Measurements from ENCODE around the gene MTMR1. TPM values are rescaled to one million over a fixed set of nuclear protein-coding genes. Genes with fewer than 3 reads are reported as not detected.

MTMR1 gene
- total RNA-seq, 4 donors from 2014 or later: 32.6 to 54.4 (median 38.4) TPM

DNA sequence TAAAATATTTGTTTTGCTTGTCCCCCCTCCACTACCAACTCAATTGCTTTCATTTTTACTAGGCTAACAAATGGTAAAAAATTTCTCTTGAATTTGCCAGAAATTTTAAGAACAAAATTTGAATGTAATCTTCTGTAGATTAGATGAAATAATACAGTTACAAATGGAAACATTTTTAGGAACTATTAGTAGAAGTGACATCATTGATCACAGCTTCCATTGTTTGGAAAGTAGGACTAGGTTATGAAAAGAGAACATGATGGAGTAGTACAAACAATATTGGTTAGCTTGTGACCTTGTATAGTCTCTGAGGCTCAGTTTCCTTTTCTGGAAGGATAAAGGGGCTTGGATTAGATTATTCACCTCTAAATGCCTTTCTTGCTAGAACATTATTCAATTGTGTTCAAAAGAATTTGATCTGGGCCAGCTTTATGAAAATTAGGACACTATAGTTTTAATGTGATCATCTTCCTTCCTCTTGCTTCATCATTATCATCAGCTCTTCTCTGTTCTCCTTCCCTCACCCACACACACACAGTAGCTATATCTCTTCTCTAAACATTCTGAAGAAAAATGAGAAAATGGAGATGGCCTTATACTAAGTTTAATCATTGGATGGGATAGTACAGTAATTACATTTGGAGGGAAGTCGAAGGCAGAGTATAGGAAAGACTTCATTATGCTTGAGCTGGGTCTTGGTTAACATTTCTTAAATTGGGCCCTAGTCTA, 9.9 kb downstream of the MTMR1 start:
- H3K27me3 ChIP-seq: no peaks in the 10 kb centered on the region
- DNase-seq (ENCODE audit: low spot score in 2 of 2): no peak
- H3K27ac ChIP-seq: no peak overlapping the region
- H3K4me3 ChIP-seq: no peak overlapping the region
- no peak for TF ChIP-seq EP300 (IDR thresholded peaks at IDR 0.05)
- H3K9me3 ChIP-seq: no peaks in the 10 kb centered on the region
- no peaks in the 10 kb centered on the region for H3K36me3 ChIP-seq
- no peaks in the 10 kb centered on the region for H3K4me1 ChIP-seq
- WGBS: 78% methylated on average over 1 of the region's 1 CpG

DNA sequence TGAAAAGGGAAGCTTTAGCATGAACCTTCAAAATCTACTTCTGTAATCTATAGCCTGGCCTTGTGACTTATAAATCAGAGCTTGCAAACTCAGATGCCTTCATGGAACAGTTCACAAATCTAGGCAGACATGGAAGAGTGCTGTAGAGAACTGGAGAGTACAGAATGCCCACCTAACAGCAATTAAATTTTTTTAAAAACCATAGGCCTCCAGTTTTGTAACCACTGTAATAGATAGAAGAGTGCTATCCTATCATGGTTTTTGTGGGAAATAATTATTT, 10.4 kb downstream of the MTMR1 start:
- H3K9me3 ChIP-seq: no peaks in the 10 kb centered on the region
- no peak for DNase-seq (ENCODE audit: low spot score in 2 of 2)
- TF ChIP-seq POLR2AphosphoS5 (IDR thresholded peaks at IDR 0.05) (no peak), POLR2A (IDR thresholded peaks at IDR 0.05) (no peak), EP300 (IDR thresholded peaks at IDR 0.05) (no peak)
- TF ChIP-seq, protein P1, sequence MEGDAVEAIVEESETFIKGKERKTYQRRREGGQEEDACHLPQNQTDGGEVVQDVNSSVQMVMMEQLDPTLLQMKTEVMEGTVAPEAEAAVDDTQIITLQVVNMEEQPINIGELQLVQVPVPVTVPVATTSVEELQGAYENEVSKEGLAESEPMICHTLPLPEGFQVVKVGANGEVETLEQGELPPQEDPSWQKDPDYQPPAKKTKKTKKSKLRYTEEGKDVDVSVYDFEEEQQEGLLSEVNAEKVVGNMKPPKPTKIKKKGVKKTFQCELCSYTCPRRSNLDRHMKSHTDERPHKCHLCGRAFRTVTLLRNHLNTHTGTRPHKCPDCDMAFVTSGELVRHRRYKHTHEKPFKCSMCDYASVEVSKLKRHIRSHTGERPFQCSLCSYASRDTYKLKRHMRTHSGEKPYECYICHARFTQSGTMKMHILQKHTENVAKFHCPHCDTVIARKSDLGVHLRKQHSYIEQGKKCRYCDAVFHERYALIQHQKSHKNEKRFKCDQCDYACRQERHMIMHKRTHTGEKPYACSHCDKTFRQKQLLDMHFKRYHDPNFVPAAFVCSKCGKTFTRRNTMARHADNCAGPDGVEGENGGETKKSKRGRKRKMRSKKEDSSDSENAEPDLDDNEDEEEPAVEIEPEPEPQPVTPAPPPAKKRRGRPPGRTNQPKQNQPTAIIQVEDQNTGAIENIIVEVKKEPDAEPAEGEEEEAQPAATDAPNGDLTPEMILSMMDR (IDR thresholded peaks at IDR 0.05): no peak
- H3K27ac ChIP-seq: no peak overlapping the region
- no peaks in the 10 kb centered on the region for H3K36me3 ChIP-seq
- no peaks in the 10 kb centered on the region for H3K4me1 ChIP-seq
- no peak overlapping the region for H3K4me3 ChIP-seq
- H3K27me3 ChIP-seq: no peaks in the 10 kb centered on the region

DNA sequence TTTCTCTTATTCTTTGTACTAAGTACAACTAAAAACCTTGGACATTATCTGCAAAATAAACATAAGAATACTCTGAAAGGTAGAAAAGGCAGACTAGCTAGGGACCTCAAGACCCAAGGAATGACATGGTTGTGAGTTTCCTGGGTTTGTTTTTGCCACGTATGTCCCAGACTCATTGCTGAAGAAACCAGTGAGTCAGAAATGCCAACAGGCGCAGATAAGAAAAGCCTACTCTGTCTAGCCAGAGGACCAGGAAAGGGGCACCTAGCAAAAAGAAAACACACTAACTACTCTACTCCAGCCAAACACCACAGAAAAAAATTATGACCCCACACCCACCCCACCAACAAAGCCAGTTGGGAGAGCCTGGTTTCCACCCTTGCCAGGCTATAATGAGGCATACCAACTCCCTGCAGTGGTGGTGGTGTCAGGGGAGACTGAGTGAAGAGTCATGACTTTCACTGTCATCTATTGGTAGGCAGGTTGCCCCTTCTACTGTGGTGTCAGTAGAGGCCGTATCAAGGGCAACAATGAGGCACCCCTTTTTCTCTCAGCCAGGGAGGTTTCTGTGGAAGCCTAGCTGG, 10.9 kb downstream of the MTMR1 start:
- Histone ChIP-seq H3K4me1 (no peaks in the 10 kb centered on the region), H3K4me3 (no peak overlapping the region), H3K36me3 (no peaks in the 10 kb centered on the region), H3K9me3 (no peaks in the 10 kb centered on the region), H3K27ac (no peak overlapping the region), H3K27me3 (no peaks in the 10 kb centered on the region)
- no peak for TF ChIP-seq POLR2A (IDR thresholded peaks at IDR 0.05)
- DNase-seq (ENCODE audit: low spot score in 2 of 2): no peak
- WGBS: 76% methylated on average over 3 of the region's 3 CpGs

DNA sequence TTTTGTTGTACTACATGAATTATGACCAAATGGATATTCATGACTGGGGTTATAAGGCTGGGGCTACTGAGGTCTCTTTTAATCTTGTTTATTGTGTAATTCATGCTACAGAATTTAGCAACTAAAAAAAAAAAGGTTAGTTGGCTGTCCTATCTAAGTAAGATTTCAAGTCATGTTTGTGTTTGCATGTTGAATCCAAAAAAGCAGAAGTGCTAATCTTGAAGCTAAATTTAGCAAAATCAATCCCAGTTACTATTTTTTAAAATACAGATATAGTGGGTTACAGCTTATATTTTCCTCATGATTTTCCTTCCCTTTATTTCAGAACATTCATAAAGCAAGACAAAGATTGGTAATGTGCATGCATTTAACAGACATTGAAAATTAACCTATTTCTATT, 19.4 kb downstream of the MTMR1 start:
- DNase-seq (ENCODE audit: low spot score in 2 of 2): no peak
- H3K27me3 ChIP-seq: no peaks in the 10 kb centered on the region
- no peak overlapping the region for H3K27ac ChIP-seq
- no peaks in the 10 kb centered on the region for H3K9me3 ChIP-seq
- H3K4me1 ChIP-seq: peaks cover 3% of the 10 kb centered on the region
- no peaks in the 10 kb centered on the region for H3K36me3 ChIP-seq
- TF ChIP-seq POLR2AphosphoS5 (IDR thresholded peaks at IDR 0.05): no peak
- TF ChIP-seq EP300 (IDR thresholded peaks at IDR 0.05): no peak
- no peak for TF ChIP-seq POLR2A (IDR thresholded peaks at IDR 0.05)
- TF ChIP-seq, protein P1 (IDR thresholded peaks at IDR 0.05): no peak
- H3K4me3 ChIP-seq: no peak overlapping the region

DNA sequence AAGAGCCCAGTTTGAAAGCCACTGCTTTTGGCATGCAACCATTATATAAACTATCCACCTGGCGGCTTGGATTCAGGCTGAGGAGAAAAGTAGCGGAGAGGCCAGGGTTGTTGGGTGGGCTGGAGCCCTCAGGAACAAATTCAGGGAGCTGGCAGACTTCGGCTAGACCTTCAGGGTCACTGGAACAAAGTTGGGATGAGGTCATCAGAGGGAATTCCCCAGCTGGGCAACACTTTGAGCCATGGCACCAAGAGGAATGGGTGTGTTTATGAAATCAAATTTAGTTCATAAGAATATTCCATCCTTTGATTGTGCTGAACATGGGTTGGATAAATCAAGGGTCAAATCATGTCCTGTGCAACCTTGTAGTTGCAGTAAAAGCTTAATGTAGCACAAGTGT, 22.0 kb downstream of the MTMR1 start:
- Histone ChIP-seq H3K4me3 (no peak overlapping the region), H3K27ac (no peak overlapping the region), H3K9me3 (no peaks in the 10 kb centered on the region), H3K4me1 (peaks cover 3% of the 10 kb centered on the region), H3K27me3 (no peaks in the 10 kb centered on the region), H3K36me3 (no peaks in the 10 kb centered on the region)
- no peak for TF ChIP-seq POLR2AphosphoS5 (IDR thresholded peaks at IDR 0.05)
- TF ChIP-seq, protein P1 (IDR thresholded peaks at IDR 0.05): no peak
- TF ChIP-seq EP300 (IDR thresholded peaks at IDR 0.05): no peak
- no peak for TF ChIP-seq POLR2A (IDR thresholded peaks at IDR 0.05)
- WGBS: 62% methylated on average over 3 of the region's 3 CpGs
- DNase-seq (ENCODE audit: low spot score in 2 of 2): no peak

DNA sequence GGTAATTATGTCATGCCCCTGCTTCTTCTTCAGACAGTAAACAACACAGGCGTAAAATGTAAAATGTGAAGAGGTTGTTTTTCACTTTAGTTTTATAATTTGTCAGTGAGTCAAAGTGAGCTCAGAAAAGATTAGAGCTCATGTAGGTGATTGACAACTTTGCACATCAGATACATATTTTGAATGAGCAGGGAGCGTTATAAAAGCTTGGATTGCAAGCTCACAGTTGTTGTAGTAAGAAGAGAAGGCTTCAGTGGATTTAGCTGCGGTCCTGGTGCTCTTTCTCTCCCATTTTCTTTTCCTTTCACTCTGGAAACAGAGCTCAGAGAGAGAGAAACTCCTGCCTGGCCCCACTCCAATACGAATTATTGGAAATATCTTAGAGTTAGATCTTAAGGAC, 26.4 kb downstream of the MTMR1 start:
- DNase-seq (ENCODE audit: low spot score in 2 of 2): no peak
- no peak overlapping the region for H3K27ac ChIP-seq
- 69% methylated on average over 4 of the region's 4 CpGs for WGBS
- TF ChIP-seq, protein P1 (IDR thresholded peaks at IDR 0.05): no peak
- no peak for TF ChIP-seq POLR2AphosphoS5 (IDR thresholded peaks at IDR 0.05)
- no peak for TF ChIP-seq POLR2A (IDR thresholded peaks at IDR 0.05)
- no peak for TF ChIP-seq EP300 (IDR thresholded peaks at IDR 0.05)
- H3K4me3 ChIP-seq: no peak overlapping the region
- H3K4me1 ChIP-seq: peaks cover 3% of the 10 kb centered on the region
- H3K36me3 ChIP-seq: no peaks in the 10 kb centered on the region
- no peaks in the 10 kb centered on the region for H3K9me3 ChIP-seq
- H3K27me3 ChIP-seq: no peaks in the 10 kb centered on the region
